GM23338 (cell line): ENCODE measurements around the gene GOLGA2. TPM values are rescaled to one million over a fixed set of nuclear protein-coding genes. Genes with fewer than 3 reads are reported as not detected.
A peak's percentile ranks its signal among the peaks of the same experiment; 100 is the strongest.

Source experiments
- ATAC-seq: fragments of 200-7000 bp; cut with Tn5 transposase; 3 replicates; pipeline ENCODE4 v1.9.1; 2020
- DNase-seq: peaks from one replicate; pipeline ENCODE4 v3.0.0-alpha.2; 2015; ENCODE audit warnings: low spot score
- H2AFZ ChIP-seq: fragments of 200-600 bp; sonication (generic); 2 replicates; pipeline ENCODE4 v1.8.0; 2016; ENCODE audit warnings: antibody characterized with exemption, mild to moderate bottlenecking, moderate library complexity
- H3F3A ChIP-seq: fragments of 200-600 bp; sonication (generic); replicated peaks from 2 replicates; pipeline ENCODE4 v1.8.0; 2017; ENCODE audit warnings: antibody characterized with exemption, mixed run types, low read depth
- H3K27ac ChIP-seq: fragments of 200-600 bp; sonication (generic); 2 replicates; pipeline ENCODE4 v1.6.1; 2016; ENCODE audit warnings: low read depth
- H3K27me3 ChIP-seq: fragments of 200-600 bp; sonication (generic); 2 replicates; pipeline ENCODE4 v1.8.0; 2016; ENCODE audit warnings: mild to moderate bottlenecking, mixed run types, moderate library complexity; ENCODE audit not compliant: insufficient read depth
- H3K36me3 ChIP-seq: fragments of 200-600 bp; sonication (generic); 2 replicates; pipeline ENCODE4 v1.8.0; 2016; ENCODE audit warnings: mild to moderate bottlenecking; ENCODE audit not compliant: insufficient read depth
- H3K4me1 ChIP-seq: fragments of 200-600 bp; sonication (generic); 2 replicates; pipeline ENCODE4 v1.8.0; 2016; ENCODE audit warnings: mild to moderate bottlenecking, moderate library complexity; ENCODE audit not compliant: insufficient read depth
- H3K4me2 ChIP-seq: fragments of 200-600 bp; sonication (generic); 2 replicates; pipeline ENCODE4 v1.7.1; 2017; ENCODE audit warnings: mixed run types
- H3K4me3 ChIP-seq: fragments of 200-600 bp; sonication (generic); 2 replicates; pipeline ENCODE4 v1.6.1; 2016; ENCODE audit warnings: mixed run types
- H3K79me2 ChIP-seq: fragments of 200-600 bp; sonication (generic); replicated peaks from 2 replicates; pipeline ENCODE4 v1.8.0; 2017; ENCODE audit warnings: mild to moderate bottlenecking; ENCODE audit not compliant: insufficient read depth
- H3K9me2 ChIP-seq: fragments of 200-600 bp; sonication (generic); 2 replicates; pipeline ENCODE4 v1.8.0; 2017; ENCODE audit not compliant: insufficient read depth
- H4K20me1 ChIP-seq: fragments of 200-600 bp; sonication (generic); replicated peaks from 2 replicates; pipeline ENCODE4 v1.8.0; 2017; ENCODE audit warnings: mild to moderate bottlenecking; ENCODE audit not compliant: insufficient read depth
- H3K27ac Mint-ChIP-seq: 2 replicates; pipeline ENCODE4 v1.8.0; 2020; ENCODE audit warnings: inconsistent platforms, mild to moderate bottlenecking, moderate library complexity, mixed read lengths
- H3K27me3 Mint-ChIP-seq: 3 replicates; pipeline ENCODE4 v1.8.0; 2022; ENCODE audit warnings: low read depth, mild to moderate bottlenecking, moderate library complexity, mixed read lengths, inconsistent platforms; ENCODE audit not compliant: insufficient read depth, poor library complexity
- H3K36me3 Mint-ChIP-seq: 3 replicates; pipeline ENCODE4 v1.8.0; 2021; ENCODE audit warnings: low read depth, mild to moderate bottlenecking, inconsistent platforms, moderate library complexity, mixed read lengths
- H3K4me1 Mint-ChIP-seq: 3 replicates; pipeline ENCODE4 v1.8.0; 2020; ENCODE audit warnings: mild to moderate bottlenecking, inconsistent platforms, mixed read lengths
- H3K4me3 Mint-ChIP-seq: 3 replicates; pipeline ENCODE4 v1.8.0; 2021; ENCODE audit warnings: moderate library complexity, mild to moderate bottlenecking, inconsistent platforms, mixed read lengths
- H3K9me3 Mint-ChIP-seq: 3 replicates; pipeline ENCODE4 v1.8.0; 2020; ENCODE audit warnings: moderate library complexity, mild to moderate bottlenecking, inconsistent platforms, mixed read lengths
- EZH2 ChIP-seq: fragments of 200-600 bp; sonication (generic); IDR thresholded peaks from one replicate; pipeline ENCODE4 v1.8.0; 2017; ENCODE audit warnings: antibody characterized with exemption, mild to moderate bottlenecking, low read depth; ENCODE audit not compliant: unreplicated experiment
- EZH2phosphoT487 ChIP-seq: fragments of 200-600 bp; sonication (generic); IDR thresholded peaks from one replicate; pipeline ENCODE4 v1.8.1; 2018; ENCODE audit warnings: antibody characterized with exemption; ENCODE audit not compliant: unreplicated experiment
- POLR2AphosphoS5 ChIP-seq: IDR thresholded peaks from 2 replicates; pipeline ENCODE4 v1.6.1; 2016; ENCODE audit warnings: antibody characterized with exemption, low read depth
- polyA plus RNA-seq: library from polyadenylated mRNA; unstranded; fragments of >200 nt; fragmentation: Nextera tagmentation; extraction: Ambion mirVana; gene quantifications from 2 replicates; pipeline ENCODE4 v1.2.1, GENCODE V29; 2016
- total RNA-seq: library from RNA; depleted of rRNA; stranded (reverse); fragments of >200 nt; shearing (Covaris generic); gene quantifications from 2 replicates; pipeline ENCODE4 v1.2.3, GENCODE V29; 2014
- TF ChIP-seq, protein P1 (sequence below), 2 experiments: fragments of 200-600 bp in 1 of 2; sonication (generic) in 1 of 2; conservative IDR thresholded peaks; 2 replicates each; pipeline versions ENCODE4 v1.5.1 to v1.6.1; 2016 to 2017; ENCODE audit warnings: antibody characterized with exemption in 2 of 2, low read depth in 2 of 2, mild to moderate bottlenecking in 2 of 2, moderate library complexity in 1 of 2
- TF ChIP-seq, protein P2 (sequence below): fragments of 250-450 bp; sonication (Bioruptor Pico); IDR thresholded peaks from 2 replicates; pipeline ENCODE4 v1.5.0; 2020; ENCODE audit warnings: mild to moderate bottlenecking, moderate library complexity
- TF ChIP-seq, protein P3 (sequence below): IDR thresholded peaks from one replicate; pipeline ENCODE4 v1.6.1; 2018; ENCODE audit warnings: antibody characterized with exemption; ENCODE audit not compliant: unreplicated experiment

Gene GOLGA2
- total and polyA plus RNA-seq, 2 experiments from 2014 or later = 32.6 to 48.4 TPM

DNA sequence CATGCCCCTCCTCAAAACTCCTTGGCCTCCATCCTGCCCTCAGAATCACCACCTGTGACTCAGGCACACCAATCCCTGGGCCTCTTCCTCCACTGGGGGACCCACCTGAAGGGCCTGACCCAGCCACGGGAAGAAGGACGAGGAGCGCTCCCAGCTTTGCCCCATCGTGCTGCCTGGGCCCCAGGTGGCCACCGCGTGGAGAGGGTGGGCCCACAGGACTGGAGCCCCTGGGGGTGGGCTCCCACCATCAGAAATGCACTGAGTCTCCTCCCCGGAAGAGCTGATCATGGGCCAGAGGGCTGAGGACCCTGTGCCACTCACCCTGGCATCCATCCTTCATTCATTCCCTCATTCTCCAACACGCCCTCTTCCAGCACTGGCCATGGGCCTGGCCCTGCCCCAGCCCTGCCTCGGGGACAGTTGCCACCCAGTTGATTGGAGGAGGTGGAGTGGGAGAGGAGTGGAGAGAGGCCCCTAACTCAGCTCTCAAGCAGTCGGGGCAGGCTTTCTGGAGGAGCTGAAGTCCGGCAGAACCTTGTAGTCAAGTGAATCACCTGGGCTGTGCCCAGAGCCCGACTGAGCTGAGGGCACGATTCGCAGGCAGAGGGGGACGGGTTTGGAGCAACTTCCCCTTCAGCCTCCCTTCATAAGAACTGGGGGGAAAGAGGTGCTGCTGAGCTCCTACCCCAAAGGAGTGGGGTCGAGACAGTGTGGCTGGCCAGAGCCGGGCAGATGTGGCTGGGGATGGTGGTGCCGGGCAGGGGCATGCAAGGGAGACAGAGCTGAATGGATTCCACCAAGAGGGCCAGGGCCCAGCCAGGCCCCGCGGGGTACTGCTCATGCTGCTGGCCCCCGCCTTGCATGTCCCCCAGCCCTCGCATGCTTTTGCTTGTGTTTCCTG, 43.0 kb downstream of the GOLGA2 start:
- no peak for DNase-seq
- H3K4me3 ChIP-seq = no peak overlapping the region
- no peaks in the 10 kb centered on the region for H3K36me3 ChIP-seq
- TF ChIP-seq, protein P1, sequence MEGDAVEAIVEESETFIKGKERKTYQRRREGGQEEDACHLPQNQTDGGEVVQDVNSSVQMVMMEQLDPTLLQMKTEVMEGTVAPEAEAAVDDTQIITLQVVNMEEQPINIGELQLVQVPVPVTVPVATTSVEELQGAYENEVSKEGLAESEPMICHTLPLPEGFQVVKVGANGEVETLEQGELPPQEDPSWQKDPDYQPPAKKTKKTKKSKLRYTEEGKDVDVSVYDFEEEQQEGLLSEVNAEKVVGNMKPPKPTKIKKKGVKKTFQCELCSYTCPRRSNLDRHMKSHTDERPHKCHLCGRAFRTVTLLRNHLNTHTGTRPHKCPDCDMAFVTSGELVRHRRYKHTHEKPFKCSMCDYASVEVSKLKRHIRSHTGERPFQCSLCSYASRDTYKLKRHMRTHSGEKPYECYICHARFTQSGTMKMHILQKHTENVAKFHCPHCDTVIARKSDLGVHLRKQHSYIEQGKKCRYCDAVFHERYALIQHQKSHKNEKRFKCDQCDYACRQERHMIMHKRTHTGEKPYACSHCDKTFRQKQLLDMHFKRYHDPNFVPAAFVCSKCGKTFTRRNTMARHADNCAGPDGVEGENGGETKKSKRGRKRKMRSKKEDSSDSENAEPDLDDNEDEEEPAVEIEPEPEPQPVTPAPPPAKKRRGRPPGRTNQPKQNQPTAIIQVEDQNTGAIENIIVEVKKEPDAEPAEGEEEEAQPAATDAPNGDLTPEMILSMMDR (conservative IDR thresholded peaks at IDR 0.05; ENCODE audit: low read depth in 2 of 2) = no peak
- peaks cover 6% of the 10 kb centered on the region for H3K27me3 Mint-ChIP-seq
- no peak overlapping the region for H2AFZ ChIP-seq
- no peaks in the 10 kb centered on the region; the same call in 2 of the 3 replicates for H3K4me1 Mint-ChIP-seq
- no peak overlapping the region for H3K4me3 Mint-ChIP-seq
- H3K36me3 Mint-ChIP-seq = peaks cover 4% of the 10 kb centered on the region
- H3K27ac Mint-ChIP-seq = peak overlapping the region; percentile 74; the same call in 1 of the 2 replicates
- peak; percentile 54 for ATAC-seq
- H4K20me1 ChIP-seq = no peaks in the 10 kb centered on the region
- no peaks in the 10 kb centered on the region for H3F3A ChIP-seq
- H3K27me3 ChIP-seq = no peaks in the 10 kb centered on the region
- H3K27ac ChIP-seq = no peak overlapping the region
- H3K9me3 Mint-ChIP-seq = no peaks in the 10 kb centered on the region
- no peak overlapping the region for H3K4me2 ChIP-seq
- H3K4me1 ChIP-seq = no peaks in the 10 kb centered on the region
- H3K79me2 ChIP-seq = no peaks in the 10 kb centered on the region
- no peaks in the 10 kb centered on the region for H3K9me2 ChIP-seq

DNA sequence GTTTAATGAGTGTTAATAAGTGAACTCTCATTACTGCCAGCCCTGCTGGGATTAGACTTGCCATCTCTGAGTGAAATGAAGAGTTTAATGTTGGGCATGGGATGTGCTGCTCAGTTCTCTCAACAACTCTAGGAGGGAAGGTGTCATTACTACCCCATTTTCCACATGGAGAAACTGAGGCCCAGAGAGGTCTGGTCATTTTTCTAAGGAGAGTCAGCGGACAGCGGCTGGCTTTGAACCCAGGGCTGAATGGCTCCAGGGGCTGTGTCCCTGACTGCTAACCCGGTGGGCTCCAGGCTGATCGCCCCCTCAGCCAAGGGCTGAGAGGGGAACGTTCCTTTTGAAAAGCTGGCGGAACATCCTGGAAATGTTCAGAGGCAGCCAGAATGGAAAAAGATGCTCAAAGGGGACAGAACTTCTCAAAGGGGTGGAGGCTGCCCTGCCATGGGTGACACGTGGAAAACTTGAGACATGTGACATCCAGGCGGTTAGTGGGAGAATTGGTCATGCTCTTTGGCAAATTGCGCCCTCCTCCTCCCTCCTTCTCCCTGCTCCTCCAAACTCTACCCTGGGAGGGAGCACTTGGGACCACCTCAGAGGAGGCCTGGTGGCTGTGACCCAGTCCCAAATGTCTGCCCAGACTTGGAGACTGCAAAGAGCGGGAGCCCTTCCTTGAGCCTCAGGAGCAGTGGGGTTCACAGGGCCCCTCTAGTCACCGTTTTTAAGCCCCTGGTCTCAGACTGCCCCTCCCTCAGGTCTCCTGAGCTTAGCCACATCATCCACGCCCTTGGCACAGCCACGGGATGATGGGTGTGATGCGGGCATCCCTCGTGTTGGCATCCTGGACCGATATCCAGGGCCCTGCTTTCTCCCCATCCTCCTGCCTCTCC, 43.9 kb downstream of the GOLGA2 start:
- Histone ChIP-seq H3K79me2 (no peaks in the 10 kb centered on the region), H3F3A (no peaks in the 10 kb centered on the region), H4K20me1 (no peaks in the 10 kb centered on the region), H3K4me1 (no peaks in the 10 kb centered on the region), H3K9me2 (no peaks in the 10 kb centered on the region), H3K4me3 (no peak overlapping the region), H3K36me3 (no peaks in the 10 kb centered on the region), H3K27ac (no peak overlapping the region), H3K27me3 (no peaks in the 10 kb centered on the region), H2AFZ (no peak overlapping the region), H3K4me2 (no peak overlapping the region)
- ATAC-seq (no peak; the same call in 2 of the 3 replicates), DNase-seq (no peak)
- Mint-ChIP-seq H3K4me1 (no peaks in the 10 kb centered on the region; the same call in 2 of the 3 replicates), H3K9me3 (no peaks in the 10 kb centered on the region), H3K4me3 (no peak overlapping the region), H3K27ac (no peak overlapping the region), H3K36me3 (peaks cover 7% of the 10 kb centered on the region), H3K27me3 (peaks cover 6% of the 10 kb centered on the region)
- TF ChIP-seq EZH2phosphoT487 (no peak), POLR2AphosphoS5 (no peak), EZH2 (no peak)
- TF ChIP-seq, protein P2, sequence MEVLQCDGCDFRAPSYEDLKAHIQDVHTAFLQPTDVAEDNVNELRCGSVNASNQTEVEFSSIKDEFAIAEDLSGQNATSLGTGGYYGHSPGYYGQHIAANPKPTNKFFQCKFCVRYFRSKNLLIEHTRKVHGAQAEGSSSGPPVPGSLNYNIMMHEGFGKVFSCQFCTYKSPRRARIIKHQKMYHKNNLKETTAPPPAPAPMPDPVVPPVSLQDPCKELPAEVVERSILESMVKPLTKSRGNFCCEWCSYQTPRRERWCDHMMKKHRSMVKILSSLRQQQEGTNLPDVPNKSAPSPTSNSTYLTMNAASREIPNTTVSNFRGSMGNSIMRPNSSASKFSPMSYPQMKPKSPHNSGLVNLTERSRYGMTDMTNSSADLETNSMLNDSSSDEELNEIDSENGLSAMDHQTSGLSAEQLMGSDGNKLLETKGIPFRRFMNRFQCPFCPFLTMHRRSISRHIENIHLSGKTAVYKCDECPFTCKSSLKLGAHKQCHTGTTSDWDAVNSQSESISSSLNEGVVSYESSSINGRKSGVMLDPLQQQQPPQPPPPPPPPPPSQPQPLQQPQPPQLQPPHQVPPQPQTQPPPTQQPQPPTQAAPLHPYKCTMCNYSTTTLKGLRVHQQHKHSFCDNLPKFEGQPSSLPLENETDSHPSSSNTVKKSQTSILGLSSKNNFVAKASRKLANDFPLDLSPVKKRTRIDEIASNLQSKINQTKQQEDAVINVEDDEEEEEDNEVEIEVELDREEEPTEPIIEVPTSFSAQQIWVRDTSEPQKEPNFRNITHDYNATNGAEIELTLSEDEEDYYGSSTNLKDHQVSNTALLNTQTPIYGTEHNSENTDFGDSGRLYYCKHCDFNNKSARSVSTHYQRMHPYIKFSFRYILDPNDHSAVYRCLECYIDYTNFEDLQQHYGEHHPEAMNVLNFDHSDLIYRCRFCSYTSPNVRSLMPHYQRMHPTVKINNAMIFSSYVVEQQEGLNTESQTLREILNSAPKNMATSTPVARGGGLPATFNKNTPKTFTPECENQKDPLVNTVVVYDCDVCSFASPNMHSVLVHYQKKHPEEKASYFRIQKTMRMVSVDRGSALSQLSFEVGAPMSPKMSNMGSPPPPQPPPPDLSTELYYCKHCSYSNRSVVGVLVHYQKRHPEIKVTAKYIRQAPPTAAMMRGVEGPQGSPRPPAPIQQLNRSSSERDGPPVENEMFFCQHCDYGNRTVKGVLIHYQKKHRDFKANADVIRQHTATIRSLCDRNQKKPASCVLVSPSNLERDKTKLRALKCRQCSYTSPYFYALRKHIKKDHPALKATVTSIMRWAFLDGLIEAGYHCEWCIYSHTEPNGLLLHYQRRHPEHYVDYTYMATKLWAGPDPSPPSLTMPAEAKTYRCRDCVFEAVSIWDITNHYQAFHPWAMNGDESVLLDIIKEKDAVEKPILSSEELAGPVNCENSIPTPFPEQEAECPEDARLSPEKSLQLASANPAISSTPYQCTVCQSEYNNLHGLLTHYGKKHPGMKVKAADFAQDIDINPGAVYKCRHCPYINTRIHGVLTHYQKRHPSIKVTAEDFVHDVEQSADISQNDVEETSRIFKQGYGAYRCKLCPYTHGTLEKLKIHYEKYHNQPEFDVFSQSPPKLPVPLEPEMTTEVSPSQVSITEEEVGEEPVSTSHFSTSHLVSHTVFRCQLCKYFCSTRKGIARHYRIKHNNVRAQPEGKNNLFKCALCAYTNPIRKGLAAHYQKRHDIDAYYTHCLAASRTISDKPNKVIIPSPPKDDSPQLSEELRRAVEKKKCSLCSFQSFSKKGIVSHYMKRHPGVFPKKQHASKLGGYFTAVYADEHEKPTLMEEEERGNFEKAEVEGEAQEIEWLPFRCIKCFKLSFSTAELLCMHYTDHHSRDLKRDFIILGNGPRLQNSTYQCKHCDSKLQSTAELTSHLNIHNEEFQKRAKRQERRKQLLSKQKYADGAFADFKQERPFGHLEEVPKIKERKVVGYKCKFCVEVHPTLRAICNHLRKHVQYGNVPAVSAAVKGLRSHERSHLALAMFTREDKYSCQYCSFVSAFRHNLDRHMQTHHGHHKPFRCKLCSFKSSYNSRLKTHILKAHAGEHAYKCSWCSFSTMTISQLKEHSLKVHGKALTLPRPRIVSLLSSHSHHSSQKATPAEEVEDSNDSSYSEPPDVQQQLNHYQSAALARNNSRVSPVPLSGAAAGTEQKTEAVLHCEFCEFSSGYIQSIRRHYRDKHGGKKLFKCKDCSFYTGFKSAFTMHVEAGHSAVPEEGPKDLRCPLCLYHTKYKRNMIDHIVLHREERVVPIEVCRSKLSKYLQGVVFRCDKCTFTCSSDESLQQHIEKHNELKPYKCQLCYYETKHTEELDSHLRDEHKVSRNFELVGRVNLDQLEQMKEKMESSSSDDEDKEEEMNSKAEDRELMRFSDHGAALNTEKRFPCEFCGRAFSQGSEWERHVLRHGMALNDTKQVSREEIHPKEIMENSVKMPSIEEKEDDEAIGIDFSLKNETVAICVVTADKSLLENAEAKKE (CRISPR knock-in tag) = no peak
- TF ChIP-seq, protein P3, sequence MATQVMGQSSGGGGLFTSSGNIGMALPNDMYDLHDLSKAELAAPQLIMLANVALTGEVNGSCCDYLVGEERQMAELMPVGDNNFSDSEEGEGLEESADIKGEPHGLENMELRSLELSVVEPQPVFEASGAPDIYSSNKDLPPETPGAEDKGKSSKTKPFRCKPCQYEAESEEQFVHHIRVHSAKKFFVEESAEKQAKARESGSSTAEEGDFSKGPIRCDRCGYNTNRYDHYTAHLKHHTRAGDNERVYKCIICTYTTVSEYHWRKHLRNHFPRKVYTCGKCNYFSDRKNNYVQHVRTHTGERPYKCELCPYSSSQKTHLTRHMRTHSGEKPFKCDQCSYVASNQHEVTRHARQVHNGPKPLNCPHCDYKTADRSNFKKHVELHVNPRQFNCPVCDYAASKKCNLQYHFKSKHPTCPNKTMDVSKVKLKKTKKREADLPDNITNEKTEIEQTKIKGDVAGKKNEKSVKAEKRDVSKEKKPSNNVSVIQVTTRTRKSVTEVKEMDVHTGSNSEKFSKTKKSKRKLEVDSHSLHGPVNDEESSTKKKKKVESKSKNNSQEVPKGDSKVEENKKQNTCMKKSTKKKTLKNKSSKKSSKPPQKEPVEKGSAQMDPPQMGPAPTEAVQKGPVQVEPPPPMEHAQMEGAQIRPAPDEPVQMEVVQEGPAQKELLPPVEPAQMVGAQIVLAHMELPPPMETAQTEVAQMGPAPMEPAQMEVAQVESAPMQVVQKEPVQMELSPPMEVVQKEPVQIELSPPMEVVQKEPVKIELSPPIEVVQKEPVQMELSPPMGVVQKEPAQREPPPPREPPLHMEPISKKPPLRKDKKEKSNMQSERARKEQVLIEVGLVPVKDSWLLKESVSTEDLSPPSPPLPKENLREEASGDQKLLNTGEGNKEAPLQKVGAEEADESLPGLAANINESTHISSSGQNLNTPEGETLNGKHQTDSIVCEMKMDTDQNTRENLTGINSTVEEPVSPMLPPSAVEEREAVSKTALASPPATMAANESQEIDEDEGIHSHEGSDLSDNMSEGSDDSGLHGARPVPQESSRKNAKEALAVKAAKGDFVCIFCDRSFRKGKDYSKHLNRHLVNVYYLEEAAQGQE = no peak
